Stimulated activated naive CD8-positive, alpha-beta T cell treated with anti-CD3 and anti-CD28 coated beads, Interleukin-15, Interleukin-2, amounts not matched to agents 100 ng/mL and 50 ng/mL, for 24 hours (primary cell): Measurements from ENCODE around the gene SLC35F1.
"Not testable (repeated sequence)": the region's sequence is repeated elsewhere in the genome, so short reads cannot be mapped to it uniquely, and the experiment has no call there.

ENCODE experiments used
- H3K27ac Mint-ChIP-seq: one replicate; pipeline ENCODE4 v1.8.0; 2021; ENCODE audit warnings: mild to moderate bottlenecking, mixed read lengths
- H3K27me3 Mint-ChIP-seq: one replicate; pipeline ENCODE4 v1.8.0; 2021; ENCODE audit warnings: mixed read lengths
- H3K36me3 Mint-ChIP-seq: one replicate; pipeline ENCODE4 v1.8.0; 2021; ENCODE audit warnings: low read depth, mixed read lengths
- H3K4me1 Mint-ChIP-seq: one replicate; pipeline ENCODE4 v1.8.0; 2021; ENCODE audit warnings: low read depth, mixed read lengths
- H3K4me3 Mint-ChIP-seq: one replicate; pipeline ENCODE4 v1.8.0; 2021; ENCODE audit warnings: mild to moderate bottlenecking, mixed read lengths
- H3K9me3 Mint-ChIP-seq: one replicate; pipeline ENCODE4 v1.8.0; 2021; ENCODE audit warnings: mixed read lengths

SLC35F1 gene

DNA sequence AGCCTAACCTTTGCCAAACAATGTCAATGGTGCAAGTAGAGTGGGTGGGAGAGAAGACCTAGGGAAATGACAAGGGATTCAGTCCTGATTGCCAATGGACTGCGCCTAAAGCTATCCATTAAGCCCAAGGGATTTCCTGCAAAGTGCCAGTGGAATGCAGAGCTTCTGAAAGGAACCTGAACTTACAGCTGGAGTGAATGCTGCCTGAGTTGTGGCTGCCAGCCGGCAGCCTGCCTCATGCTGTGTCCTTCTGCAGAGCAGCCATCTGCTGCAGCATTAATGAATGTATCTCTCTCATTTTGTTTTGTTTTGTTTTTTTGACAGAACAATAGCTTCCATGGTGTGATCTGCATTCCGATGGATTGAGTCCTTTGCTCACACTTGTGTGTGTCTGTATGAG is 44.7 kb downstream of the SLC35F1 start:
- no peaks in the 10 kb centered on the region for H3K4me1 Mint-ChIP-seq
- H3K4me3 Mint-ChIP-seq = no peak overlapping the region
- no peak overlapping the region for H3K27ac Mint-ChIP-seq
- H3K27me3 Mint-ChIP-seq = peaks cover 3% of the 10 kb centered on the region
- H3K36me3 Mint-ChIP-seq = no peaks in the 10 kb centered on the region
- H3K9me3 Mint-ChIP-seq = no peaks in the 10 kb centered on the region

DNA sequence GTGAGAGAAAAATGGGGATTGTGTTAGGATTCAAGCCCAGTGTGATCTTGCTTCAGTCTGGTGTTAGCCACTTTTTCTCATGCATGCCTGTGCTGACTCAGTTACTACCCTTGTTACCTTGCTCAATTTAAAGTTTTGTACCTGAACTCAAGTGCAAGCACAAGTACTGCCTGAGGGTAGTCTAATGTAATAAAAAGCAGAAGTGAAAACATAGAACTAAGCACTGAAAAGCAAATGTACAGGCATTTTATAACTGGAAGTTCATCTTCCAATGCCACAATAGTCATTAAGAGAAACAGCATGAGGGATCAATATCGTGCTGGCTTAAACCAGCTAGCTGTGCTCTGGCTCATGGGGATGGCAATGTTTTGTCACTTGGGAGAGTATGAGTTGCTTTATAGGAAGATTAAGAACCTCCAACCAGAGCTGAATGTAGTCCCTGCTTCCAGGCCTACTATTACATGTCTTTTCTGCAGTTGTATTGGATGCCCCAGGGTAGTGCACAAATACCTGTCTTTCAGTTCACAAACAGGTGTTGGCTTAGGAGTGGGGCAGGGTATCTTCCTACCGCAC is 48.7 kb downstream of the SLC35F1 start:
- Mint-ChIP-seq H3K9me3 (no peaks in the 10 kb centered on the region), H3K27ac (no peak overlapping the region)

DNA sequence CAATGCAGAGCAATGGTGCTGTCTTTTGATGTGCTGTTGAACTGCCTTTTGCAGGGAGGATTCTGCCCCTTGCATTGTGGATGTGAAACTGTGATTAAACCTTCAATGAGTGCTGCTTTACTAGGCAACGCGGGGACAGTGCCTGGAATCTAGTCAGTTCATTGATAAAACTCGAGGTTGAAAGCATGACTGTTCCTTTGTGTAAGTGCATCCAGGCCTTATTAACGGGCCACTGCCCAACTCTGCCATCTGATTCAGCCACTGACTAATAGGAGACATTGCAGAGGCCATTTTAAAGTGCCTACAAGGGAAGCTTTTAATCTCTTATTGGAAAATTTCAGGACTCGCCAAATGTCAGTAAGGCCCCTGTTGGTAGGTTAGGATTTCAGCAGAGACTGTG is 49.3 kb downstream of the SLC35F1 start:
- no peaks in the 10 kb centered on the region for H3K9me3 Mint-ChIP-seq
- no peaks in the 10 kb centered on the region for H3K36me3 Mint-ChIP-seq
- no peaks in the 10 kb centered on the region for H3K4me1 Mint-ChIP-seq
- no peak overlapping the region for H3K4me3 Mint-ChIP-seq
- H3K27me3 Mint-ChIP-seq = peaks cover 7% of the 10 kb centered on the region
- no peak overlapping the region for H3K27ac Mint-ChIP-seq

More for the DNA sequence above, 48.7 kb downstream of the SLC35F1 start:
- H3K4me3 Mint-ChIP-seq = no peak overlapping the region
- no peaks in the 10 kb centered on the region for H3K36me3 Mint-ChIP-seq
- peaks cover 7% of the 10 kb centered on the region for H3K27me3 Mint-ChIP-seq
- H3K4me1 Mint-ChIP-seq = no peaks in the 10 kb centered on the region

DNA sequence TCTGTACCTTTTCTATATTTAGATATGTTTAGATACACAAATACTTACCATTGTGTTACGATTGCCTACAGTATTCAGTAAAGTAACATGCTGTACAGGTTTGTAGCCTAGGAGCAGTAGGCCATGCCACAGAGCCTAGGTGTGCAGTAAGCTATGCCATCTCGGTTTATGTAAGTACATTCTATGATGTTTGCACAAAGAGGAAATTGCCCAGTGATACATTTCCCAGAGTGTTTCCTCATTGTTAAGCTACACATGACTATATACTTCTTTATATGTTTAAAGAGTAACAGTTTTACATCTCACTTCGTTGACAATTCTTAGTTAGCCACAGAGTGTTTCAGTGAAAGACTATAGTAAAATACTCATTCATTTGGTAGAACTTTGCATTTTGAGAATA is 51.5 kb downstream of the SLC35F1 start:
- Mint-ChIP-seq H3K4me1 (no peaks in the 10 kb centered on the region), H3K4me3 (no peak overlapping the region), H3K9me3 (no peaks in the 10 kb centered on the region), H3K27me3 (peaks cover 3% of the 10 kb centered on the region), H3K27ac (no peak overlapping the region), H3K36me3 (no peaks in the 10 kb centered on the region)

DNA sequence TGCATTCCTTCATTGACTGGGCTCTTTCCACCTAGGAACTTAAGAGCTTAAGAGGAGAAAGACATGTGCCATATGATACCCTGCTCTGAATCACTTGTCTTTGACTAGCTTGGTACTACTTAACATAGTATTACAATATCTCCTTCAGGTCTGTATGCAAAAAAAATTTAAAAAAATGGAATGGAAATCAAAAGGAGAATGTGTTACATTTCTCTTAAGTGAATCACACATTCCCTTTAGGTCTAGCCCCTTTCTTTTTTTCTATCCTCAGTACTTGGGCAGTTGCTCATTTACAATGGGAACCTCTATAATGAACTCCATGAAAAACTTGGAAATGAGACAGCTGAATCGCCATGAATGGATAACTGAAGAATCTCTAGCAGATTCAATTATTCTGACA is 53.8 kb downstream of the SLC35F1 start:
- Mint-ChIP-seq H3K4me1 (no peaks in the 10 kb centered on the region), H3K36me3 (no peaks in the 10 kb centered on the region), H3K27ac (no peak overlapping the region), H3K4me3 (no peak overlapping the region), H3K27me3 (peaks cover 3% of the 10 kb centered on the region), H3K9me3 (peaks cover 11% of the 10 kb centered on the region)

DNA sequence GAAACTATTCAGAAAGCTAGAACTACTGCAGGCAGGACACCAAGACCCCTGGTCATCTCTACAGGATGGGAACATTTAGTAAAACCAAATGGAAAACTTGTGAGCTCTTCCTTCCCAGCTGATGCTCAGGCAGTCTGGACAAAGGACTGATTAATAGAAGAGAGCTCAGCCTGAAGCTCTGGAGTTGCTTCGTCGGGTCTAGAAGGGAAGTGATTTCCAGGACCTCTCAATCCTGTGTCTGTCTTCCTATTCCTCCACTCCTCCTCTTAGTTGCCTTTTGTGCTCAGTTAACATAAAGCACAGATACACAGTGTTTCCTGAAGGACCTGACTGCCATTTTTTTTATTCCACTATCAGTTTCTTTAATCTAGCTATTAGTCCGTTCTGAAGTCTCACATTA is 54.2 kb downstream of the SLC35F1 start:
- H3K9me3 Mint-ChIP-seq = peaks cover 13% of the 10 kb centered on the region
- no peaks in the 10 kb centered on the region for H3K36me3 Mint-ChIP-seq
- H3K27ac Mint-ChIP-seq = no peak overlapping the region
- no peaks in the 10 kb centered on the region for H3K4me1 Mint-ChIP-seq
- H3K27me3 Mint-ChIP-seq = peaks cover 3% of the 10 kb centered on the region
- H3K4me3 Mint-ChIP-seq = no peak overlapping the region

DNA sequence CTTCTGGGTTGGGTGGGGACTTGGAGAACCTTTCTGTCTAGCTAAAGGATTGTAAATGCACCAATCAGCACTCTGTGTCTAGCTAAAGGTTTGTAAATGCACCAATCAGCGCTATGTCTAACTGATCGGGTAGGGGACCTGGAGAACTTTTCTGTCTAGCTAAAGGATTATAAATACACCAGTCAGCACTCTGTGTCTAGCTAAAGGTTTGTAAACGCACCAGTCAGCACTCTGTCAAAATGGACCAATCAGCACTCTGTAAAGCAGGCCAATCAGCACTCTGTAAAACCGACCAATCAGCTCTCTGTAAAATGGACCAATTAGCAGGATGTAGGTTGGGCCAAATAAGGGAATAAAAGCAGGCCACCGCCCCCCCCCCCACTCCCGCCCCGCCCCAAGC is 58.7 kb downstream of the SLC35F1 start:
- not testable (repeated sequence) for H3K27ac Mint-ChIP-seq, H3K36me3 Mint-ChIP-seq, H3K4me1 Mint-ChIP-seq, H3K27me3 Mint-ChIP-seq, H3K4me3 Mint-ChIP-seq
- H3K9me3 Mint-ChIP-seq = peaks cover 14% of the 10 kb centered on the region

DNA sequence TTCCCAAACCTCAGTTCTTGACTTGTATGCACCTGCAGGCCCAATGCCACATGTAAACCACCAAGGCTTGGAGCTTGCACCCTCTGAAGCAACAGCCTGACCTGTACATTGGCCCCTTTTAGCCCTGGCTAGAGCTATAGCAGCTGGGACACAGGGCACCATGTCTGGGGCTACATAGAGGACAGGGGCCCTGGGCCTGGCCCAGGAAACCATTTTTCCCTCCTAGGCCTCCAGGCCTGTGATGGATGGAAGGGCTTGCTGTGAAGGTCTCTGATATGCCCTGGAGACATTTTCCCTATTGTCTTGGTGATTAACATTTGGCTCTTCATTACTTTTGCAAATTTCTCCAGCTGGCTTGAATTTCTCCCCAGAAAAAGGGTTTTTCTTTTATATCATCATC is 64.6 kb downstream of the SLC35F1 start:
- H3K27ac Mint-ChIP-seq = no peak overlapping the region
- no peaks in the 10 kb centered on the region for H3K36me3 Mint-ChIP-seq
- no peaks in the 10 kb centered on the region for H3K9me3 Mint-ChIP-seq
- no peak overlapping the region for H3K4me3 Mint-ChIP-seq
- H3K27me3 Mint-ChIP-seq = peaks cover 4% of the 10 kb centered on the region
- no peaks in the 10 kb centered on the region for H3K4me1 Mint-ChIP-seq

DNA sequence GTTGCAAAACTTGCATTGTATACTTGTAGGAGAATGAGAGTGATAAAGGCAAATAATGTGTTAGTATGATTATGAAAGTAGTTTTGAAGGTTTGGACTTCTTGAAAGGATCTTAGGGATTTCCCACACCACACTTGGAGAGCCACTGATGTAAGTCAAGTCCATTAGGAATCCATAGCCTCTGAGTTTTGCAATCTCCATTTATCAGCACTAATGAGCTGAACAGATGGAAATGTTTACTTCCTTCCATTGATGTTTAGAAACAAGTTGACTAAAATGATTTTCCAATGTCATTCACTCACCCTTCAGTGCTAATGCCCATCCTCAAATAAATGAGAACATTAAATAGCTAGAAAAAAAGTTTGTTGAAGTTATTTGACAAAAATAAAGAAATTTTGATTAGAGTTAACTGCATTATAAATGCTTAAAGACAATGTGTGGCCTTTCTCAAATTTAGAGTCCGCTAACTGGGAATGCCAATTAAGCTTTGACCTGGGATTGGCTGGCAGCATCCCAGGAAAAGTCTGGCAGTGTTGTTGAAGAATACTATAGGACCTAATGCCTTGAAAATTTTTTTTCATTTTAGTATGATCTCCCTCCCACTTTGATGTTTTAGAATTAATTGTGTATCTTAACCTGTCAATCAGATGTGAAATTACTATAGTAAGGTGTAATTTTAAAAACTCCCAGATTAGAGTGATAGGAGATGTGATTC is 68.0 kb downstream of the SLC35F1 start:
- no peaks in the 10 kb centered on the region for H3K9me3 Mint-ChIP-seq
- no peaks in the 10 kb centered on the region for H3K36me3 Mint-ChIP-seq
- H3K27ac Mint-ChIP-seq = no peak overlapping the region
- H3K27me3 Mint-ChIP-seq = peaks cover 4% of the 10 kb centered on the region
- H3K4me1 Mint-ChIP-seq = no peaks in the 10 kb centered on the region
- H3K4me3 Mint-ChIP-seq = no peak overlapping the region

DNA sequence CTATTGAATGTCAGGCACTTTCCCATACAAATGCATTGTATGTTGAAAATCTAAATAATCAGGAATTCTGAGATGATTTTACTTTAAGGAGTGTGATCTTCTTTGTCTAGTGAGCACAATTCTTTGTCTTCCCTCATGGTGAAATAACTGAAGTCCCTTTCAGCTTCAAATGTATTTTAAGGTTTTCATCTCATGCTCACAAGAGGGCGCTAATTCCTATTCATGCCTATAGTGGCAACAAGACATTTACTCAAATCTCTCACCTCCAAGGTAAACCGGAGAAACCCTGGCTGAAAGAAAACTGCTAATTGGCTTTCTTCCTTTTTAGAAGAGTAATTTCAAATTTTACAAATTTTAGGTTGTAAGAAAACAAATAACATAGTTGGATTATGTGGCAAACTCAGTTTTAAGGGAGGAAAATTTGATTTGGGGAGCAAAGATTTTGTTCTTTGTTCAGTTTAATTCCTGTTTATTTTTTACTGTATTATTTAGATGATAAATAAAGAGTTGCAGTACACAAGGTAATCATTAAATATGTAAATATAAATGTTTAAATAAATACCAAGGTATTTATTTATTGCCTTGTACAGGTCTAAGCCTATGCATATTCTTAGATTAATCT is 69.1 kb downstream of the SLC35F1 start:
- H3K36me3 Mint-ChIP-seq = no peaks in the 10 kb centered on the region

DNA sequence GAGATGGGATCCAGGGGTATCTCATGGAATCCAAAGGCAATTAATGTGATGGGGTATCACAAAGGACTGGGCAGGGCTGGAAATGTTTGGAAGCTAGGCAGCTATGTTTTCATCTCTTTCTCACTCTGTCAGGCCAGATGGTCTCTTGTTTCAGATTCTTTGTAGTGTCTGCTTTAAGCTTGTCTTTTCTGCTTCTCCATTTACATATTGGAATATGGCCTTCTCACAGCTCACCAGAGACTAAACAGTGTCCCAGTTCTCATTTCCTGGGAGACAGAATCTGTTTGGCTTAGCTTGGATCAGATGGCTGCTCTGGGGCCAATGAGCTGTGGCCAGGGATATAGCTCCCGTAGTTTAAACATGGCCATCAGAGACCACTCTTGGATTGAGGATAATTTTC is 78.9 kb downstream of the SLC35F1 start:
- Mint-ChIP-seq H3K27ac (no peak overlapping the region), H3K36me3 (no peaks in the 10 kb centered on the region), H3K27me3 (peaks cover 7% of the 10 kb centered on the region), H3K4me1 (no peaks in the 10 kb centered on the region), H3K4me3 (no peak overlapping the region), H3K9me3 (no peaks in the 10 kb centered on the region)

More for the DNA sequence above, 69.1 kb downstream of the SLC35F1 start:
- peaks cover 4% of the 10 kb centered on the region for H3K27me3 Mint-ChIP-seq
- H3K4me3 Mint-ChIP-seq = no peak overlapping the region
- no peaks in the 10 kb centered on the region for H3K4me1 Mint-ChIP-seq
- H3K9me3 Mint-ChIP-seq = no peaks in the 10 kb centered on the region
- H3K27ac Mint-ChIP-seq = no peak overlapping the region

DNA sequence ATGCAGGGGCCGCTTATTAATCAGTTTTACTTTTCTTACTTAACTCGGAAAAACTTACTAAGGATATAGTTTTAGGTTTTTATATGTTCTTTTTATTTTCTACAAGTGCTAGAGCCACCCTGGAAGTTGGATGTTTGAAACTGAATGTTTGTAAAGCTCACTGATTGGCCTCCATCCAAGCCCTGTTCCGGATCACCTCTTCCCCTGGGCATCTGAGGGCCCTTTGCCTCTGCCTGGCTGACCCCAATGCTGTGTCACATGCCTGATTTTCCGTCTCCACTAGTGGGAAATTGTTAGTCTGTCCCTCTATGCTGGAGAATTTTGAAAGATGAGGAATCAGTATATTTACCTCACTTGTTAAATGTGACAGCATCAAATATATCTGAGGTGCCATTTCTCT is 79.3 kb downstream of the SLC35F1 start:
- Mint-ChIP-seq H3K4me1 (no peaks in the 10 kb centered on the region), H3K4me3 (no peak overlapping the region), H3K9me3 (no peaks in the 10 kb centered on the region), H3K27ac (no peak overlapping the region), H3K27me3 (peaks cover 10% of the 10 kb centered on the region), H3K36me3 (no peaks in the 10 kb centered on the region)

DNA sequence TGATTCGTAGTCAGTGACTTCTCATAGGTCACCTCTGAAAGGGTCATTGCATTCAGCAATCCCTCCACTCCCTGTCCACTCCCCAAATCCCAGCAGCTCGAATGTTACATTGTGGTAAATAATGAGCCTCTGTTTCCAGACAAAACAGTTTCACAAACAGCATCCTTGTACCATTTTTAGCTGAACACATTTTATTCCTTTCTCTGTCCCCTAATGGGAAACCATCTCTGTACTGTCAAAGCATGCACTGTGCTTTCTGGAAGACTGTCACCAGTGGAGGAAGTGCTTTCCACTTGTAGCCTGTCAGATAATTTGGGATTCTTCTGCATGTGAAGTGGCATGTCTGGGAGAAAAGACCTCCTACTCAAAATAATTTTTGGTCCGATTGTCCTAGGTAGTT is 82.0 kb downstream of the SLC35F1 start:
- H3K27ac Mint-ChIP-seq = no peak overlapping the region
- H3K4me1 Mint-ChIP-seq = no peaks in the 10 kb centered on the region
- H3K4me3 Mint-ChIP-seq = no peak overlapping the region
- H3K27me3 Mint-ChIP-seq = peaks cover 24% of the 10 kb centered on the region
- H3K36me3 Mint-ChIP-seq = no peaks in the 10 kb centered on the region
- H3K9me3 Mint-ChIP-seq = no peaks in the 10 kb centered on the region

DNA sequence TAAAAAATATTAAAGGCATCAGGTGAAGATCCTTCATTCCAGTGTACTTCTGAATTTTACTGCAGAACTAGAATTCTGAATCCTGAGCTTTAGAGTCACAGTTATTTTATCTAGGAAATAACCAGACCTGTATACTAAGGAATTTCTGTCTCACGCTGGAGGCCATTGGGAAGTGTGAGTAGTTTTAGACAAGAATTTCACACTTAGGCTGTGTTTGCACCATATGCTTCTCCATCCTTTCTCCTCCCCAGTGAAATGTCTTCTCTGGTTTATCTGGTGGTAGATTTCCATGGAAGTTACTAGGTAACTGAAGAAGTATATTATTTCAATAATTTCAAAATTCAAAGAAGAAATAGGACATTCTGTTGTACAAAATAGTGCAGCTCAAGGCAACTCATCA is 83.1 kb downstream of the SLC35F1 start:
- Mint-ChIP-seq H3K4me3 (no peak overlapping the region), H3K9me3 (no peaks in the 10 kb centered on the region), H3K4me1 (no peaks in the 10 kb centered on the region), H3K27me3 (peaks cover 24% of the 10 kb centered on the region), H3K36me3 (no peaks in the 10 kb centered on the region), H3K27ac (no peak overlapping the region)

DNA sequence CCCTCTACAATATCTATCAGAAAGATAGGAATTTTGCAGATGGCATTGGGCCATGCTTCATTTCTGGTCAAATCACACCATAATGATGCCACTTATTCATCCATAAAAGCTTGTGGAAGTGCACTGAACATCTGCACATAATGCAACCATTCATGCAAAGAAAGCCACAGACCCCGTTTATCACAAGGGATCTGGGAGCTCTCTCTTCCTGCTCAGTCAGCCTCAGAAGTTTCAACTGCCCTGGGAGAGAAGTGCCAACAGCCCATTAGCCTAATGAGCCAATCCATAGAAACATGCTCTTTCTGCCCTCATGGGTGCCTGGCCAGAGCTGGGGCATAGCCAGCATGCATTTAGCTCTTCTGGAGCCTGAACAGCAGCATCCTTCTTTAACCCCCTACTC is 85.8 kb downstream of the SLC35F1 start:
- no peak overlapping the region for H3K4me3 Mint-ChIP-seq

DNA sequence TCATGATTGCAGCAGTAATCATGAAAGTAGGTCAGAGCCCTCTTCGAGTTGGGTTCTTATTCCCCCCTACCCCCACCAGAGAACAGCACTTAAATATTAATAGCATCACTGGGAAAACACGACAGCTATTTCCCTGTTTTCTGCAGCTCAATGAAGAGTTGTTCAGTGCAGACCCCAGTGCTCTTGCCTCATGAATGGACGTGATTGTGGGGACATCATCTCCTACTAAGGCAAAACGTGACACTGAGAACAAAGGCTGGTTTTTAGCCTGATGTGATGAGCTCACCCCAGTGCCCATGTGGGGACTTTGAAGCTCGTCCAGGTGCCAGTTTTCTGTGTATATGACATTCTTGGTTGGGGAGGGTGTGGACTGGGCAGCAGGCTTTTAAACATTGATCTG is 105.9 kb downstream of the SLC35F1 start:
- H3K36me3 Mint-ChIP-seq = no peaks in the 10 kb centered on the region
- no peaks in the 10 kb centered on the region for H3K4me1 Mint-ChIP-seq
- peaks cover 14% of the 10 kb centered on the region for H3K27me3 Mint-ChIP-seq
- no peak overlapping the region for H3K4me3 Mint-ChIP-seq
- H3K27ac Mint-ChIP-seq = no peak overlapping the region
- peaks cover 6% of the 10 kb centered on the region for H3K9me3 Mint-ChIP-seq

More for the DNA sequence above, 85.8 kb downstream of the SLC35F1 start:
- peaks cover 24% of the 10 kb centered on the region for H3K27me3 Mint-ChIP-seq
- H3K4me1 Mint-ChIP-seq = no peaks in the 10 kb centered on the region
- H3K36me3 Mint-ChIP-seq = no peaks in the 10 kb centered on the region
- no peaks in the 10 kb centered on the region for H3K9me3 Mint-ChIP-seq
- no peak overlapping the region for H3K27ac Mint-ChIP-seq
